HG02610 (cell line): Measurements from ENCODE around the gene FTO.

Source experiments
- ATAC-seq: cut with Tn5 transposase; IDR thresholded peaks from one replicate; pipeline ENCODE4 v1.9.1; 2021; ENCODE audit warnings: mild to moderate bottlenecking, moderate library complexity; ENCODE audit not compliant: unreplicated experiment

The FTO gene

DNA sequence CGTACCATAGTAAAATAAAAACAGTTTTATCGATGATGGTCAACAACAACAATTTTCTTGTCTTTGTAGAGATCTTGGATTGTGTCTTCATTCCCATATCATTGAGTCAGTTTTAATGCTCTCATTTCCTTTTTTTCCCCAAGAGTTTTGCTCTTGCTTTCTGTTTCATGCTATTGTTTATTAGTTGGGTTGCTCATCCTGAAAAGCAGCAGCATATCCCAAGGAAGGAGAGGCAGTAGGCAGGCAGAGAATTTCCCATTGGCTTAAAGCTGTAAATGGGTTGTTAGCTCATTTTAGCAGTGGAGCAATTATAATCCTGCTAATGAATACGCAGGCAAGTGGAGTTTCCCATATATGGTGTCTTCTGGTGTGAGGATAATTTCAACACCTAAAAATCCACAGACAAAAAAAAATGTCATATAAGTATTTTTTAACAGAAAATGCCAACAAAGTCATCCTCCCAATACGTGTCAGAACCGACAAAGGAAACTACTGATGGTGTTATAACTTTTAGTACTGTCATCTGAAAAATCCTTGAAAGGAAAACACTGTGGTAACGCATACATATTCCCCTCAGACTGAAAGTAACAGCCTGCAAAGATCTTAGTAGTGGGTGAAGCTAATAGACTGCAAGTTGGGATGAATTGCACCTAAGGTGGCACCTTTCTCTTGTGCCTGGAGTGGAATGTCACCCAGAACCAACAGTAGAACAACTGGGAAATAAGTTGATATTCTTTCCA is 218.3 kb downstream of the FTO start:
- ATAC-seq = no peak

DNA sequence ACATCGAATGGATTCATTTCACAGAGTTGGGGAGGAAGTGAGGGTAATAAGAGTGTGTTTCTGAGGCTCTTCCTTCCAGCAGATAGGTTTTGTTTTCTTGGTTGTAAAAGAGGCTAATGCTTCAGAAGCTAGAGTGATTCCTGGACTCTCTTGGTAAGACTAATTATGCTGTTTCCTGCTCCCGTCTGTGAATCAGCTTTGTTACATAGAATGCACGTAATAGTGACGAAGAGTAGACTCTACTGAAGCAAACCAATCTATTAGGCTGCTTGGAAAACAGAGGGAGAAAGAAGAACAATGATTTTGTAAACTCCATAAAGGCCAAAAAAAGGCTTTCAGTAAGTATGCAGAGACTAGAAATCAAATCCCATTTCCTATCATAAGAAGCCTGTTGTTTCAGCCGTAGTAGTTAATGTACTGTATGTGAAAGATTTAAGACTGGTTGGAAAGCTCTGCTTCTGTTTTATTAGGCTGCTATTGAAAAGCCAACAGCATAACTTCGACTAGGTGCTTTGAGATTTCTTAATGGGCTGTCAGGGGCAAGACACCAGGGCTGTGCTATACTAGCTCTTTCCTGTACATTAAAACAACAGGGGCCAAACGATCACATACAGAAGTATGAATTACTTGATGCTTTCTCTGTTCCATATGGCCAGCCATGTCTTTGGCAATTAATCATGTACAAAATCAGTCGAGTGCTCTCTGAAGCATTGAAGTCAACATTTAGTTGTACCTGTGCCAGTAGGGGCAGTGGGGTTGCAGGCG is 219.0 kb downstream of the FTO start:
- no peak for ATAC-seq

DNA sequence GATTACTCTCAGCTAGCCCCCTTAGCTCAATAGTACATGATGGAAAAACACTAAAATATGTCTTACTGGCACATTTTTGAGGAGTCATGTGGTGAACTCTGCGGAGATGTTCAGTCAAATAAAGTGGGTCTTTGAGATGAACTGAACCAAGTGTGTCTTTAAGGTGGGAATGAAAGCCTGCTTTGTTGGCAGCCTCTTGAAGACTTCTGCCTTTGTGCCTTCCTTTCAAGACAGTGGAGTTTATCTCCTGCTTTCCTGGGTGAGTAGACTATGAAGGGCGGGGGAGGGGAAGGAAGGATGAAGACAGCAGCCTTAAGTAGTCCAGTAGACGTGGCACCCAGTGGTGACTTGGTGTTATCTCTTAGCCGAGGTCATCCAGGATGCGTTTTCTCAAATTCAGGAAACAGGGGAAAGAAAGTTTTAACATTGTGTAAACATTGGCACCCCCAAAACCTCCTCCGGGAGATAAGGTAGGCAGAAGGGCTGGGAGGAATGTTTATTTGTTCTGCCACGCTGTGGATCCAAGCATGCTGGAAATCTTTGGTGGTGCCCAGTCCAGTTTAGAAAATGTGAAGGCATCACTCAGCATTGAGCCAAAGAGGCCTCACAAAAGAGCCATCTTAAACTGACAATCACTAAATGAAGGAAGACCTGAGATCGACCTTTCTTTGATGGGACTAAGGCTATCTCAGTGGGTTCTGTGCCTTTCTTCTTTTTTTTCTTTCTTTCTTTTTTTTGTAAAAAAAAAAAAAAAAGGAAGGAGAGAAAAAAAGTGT is 220.6 kb downstream of the FTO start:
- ATAC-seq = no peak

DNA sequence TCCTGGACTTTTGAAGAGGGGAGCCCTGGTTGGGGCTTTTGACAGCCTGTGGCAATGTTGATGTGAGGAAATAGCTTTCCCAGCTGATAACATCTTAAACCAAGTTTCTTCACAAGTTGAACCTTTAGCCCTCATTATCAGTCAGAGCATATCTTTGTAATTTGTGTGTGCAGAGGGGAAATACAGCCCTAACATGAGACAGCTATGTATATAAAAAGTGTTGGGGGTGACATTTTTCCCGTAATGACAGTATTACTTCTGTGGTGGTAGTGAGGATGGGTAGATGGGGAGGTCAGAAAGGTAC is 221.1 kb downstream of the FTO start:
- ATAC-seq = no peak

DNA sequence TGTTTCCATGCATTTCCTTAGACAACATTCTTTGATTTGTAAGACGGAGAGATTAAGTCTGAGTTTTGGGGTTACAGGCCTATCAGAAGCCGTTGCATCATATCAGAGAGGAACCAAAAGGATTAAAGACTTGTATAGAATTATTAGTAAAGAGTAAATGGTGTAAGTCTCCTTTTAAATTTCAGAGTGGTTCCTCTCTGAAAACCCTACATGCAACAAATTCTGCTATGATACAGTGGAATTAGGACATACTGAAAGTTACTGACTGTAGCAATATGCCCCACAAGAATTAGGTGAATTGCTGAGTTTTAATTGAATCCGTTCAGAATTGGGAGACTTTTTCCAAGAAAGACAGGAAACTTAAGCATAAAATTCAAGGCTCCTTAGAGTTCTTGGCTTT is 221.6 kb downstream of the FTO start:
- no peak for ATAC-seq

DNA sequence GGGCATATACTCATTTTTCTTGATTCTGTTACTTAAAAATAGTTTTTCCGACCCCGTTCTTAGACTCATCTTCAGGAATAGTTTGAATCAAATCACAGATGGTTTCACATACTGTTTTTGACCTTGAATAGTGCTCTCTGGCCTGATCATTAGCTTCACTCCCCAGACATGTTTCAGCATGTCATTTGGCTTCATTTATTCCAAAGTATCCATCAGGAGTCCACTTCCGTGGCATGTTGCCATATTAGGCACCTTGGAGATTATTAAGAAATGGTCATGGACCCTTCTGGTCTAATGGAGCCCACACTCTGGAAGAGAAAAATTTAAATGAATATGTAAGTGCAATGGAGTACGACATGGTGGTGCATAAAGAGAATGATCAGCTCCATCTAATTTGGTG is 222.3 kb downstream of the FTO start:
- no peak for ATAC-seq

DNA sequence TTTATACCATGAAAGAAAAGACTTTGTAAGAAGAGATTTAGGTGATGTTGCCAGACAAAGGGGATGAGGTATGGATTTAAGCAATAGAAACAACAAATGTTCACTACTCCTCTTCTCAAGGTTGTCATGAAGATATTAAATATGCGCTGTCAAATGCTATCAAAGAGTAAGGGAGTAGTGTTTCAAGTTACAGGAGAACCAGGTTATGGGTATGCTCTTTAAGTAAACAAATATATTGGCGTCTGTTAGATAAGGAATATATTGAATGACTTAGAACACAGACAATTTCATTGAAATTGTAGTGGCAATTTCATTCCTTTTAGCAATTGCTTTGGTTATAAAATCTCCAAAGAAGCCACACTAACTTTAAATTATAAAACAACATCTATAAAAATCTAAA is 229.0 kb downstream of the FTO start:
- no peak for ATAC-seq

DNA sequence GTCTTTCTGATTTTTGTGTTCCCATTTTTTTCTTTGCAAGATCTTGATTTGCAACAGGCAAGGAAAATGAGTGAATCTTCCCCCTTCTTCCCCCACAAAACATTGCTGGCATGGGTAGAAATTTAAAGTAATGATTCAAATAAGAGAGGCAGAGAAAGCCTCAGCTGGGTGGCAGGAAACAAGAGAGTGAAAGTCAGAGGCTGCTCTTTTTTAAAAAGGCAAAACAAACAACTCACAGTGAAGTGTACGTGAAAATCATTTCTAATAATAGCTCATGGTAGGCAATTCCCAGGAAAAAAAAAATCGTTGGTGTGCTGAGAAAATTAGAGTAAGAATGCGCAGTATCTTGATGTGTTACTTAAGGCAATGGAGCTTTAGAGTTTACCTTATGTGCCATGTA is 229.5 kb downstream of the FTO start:
- no peak for ATAC-seq

DNA sequence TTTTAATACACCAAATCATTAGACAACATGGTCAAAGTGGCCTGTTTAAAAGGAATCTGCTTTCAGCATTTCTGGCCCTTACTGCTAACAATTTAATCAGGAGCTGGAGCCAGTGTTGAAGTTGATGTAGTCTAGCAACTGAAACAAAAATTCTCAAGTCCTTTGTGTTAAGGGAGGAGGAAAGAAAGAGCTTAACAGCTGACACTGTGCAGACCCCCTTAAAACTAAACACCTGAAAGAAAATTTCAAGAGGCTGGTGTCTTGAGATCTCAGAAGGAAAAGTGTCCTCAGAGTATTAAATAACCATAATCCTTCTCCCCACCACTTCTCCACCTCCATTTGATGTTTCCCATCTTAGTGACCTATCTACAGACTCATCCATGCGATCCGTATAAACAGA is 232.1 kb downstream of the FTO start:
- ATAC-seq = no peak

DNA sequence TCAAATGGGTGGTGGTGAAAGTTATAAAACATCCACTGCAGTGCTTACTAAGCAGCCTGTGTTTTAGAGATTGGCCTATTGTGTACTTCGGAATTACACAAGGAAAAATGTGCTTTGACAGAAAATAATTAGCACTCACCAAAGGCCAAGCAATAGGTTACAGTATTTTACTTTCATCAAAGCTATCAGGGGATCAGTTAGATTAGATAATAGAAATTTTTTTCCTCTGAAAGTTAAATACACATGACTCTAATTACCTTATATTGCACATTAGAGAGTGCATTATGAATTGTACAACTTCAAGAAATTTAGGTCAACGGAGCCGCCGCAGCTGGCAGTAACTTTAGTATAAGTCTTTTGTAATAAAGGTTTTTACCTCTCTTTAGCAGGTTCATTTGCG is 232.6 kb downstream of the FTO start:
- ATAC-seq = no peak

DNA sequence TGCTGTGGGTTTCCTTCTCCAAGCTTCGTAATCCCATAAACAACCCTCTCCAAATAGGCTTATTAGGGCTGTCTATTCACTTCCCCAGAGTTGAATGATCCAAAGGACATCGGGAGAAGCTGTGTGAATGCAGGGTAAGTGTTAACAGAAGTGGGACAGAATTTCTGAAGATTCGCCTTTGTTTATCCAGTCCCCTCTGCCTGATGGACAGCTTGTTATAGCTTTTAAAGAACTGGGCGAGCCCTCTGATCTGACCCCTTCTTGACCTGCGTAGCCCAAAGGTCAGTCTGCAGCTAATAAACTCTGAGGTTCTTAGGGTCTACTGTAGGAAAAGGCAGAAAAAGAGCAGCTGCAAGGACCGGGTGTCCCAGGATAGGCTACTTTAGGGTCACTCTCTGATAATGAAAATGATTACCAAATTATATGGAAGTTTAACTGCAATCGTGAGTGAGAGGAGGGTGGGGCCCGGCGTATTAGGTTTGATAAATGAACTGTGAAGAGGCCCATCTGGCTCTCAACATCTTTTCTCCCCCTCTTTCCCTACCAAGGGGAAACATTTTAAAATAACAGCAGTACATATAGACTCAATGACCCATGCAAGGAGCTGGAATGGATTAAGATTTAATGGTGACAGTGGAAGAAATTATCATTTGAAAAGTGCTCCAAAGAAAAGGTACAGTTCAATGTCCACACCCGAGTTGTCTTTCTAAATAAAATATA is 233.4 kb downstream of the FTO start:
- ATAC-seq = no peak

DNA sequence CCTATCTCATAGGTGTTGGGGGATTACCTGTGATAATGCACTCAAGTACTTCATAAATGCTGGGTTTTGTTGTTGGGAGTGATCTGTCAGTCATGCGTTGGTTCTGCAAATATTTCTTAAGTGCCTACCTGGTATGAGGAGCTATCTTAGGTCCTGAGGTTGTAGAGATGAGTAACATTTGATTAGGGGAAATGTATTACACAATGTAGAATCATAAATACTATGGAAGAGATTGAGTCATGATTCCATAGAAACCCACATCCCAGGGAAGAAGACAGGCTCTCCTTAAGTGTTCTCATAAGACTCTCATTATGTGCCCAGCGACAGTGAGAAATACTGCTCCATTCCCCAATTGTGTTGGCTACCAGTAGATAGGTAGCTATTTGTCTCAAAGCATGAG is 240.1 kb downstream of the FTO start:
- no peak for ATAC-seq

DNA sequence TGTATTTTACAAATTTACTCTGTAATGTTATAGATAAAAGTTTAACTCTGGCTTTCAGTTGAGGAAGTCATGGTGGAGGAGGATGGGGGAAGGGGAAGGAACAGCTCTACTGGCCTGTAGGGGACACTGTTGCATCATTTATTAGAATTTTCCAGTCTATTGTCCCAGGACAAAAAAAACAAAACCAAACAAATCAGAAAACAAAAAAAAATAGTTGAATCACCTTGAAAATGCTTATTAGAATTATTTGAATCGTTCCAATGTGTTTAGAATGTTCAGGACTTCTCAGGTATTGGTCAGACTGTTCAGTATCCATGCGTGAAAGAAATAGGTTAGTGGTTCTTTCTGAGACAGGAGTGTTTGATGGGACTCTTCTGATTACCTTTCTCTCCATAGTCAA is 242.0 kb downstream of the FTO start:
- ATAC-seq = no peak

DNA sequence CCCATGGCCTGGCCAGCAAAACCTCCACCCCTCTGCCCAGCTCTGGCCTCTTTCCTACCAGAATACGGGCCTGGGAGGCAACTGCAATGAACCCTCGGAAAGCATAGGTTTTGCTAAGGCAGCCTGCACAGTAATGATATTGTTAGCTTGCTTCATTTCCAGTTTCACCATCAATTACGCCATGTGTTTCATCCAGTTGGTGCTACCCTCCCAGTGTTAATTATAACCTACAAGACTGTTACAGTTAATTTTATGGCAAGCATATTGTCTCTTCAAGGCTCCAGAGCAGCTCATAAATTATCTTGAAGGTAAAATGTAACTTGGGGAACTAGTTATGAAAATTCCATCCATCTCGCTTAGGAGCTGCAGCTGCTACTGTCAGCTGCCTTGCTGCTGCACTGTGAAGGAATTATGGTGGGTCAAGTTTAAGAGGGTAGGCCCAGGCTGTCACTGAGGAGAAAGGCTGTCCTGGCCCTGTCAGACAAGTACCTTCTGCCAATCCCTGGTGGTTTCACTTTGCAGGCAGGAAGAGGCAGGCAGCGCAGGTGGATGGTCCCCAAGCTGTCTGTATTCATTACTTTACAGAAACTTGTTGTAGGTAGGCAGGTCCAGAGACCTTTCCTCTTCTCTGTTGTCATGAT is 242.9 kb downstream of the FTO start:
- ATAC-seq = no peak

DNA sequence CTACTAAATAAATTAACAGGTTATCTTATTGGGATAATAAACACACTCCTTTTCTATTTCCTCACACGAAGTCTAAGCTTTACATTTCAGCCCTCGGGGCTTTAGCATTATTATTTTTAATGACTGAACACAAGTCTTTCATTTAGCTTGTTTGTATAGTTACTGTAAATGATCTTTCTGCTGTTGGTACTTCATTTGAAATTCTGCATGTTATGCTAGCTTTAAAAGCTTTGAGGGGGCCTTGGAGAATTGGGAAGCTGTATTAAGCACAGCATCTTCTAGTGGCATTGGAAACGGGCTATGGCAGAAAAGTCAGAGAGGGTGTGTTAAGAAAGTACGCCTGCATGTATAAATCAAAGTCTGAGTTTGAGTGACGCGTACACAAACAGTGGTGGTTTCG is 243.7 kb downstream of the FTO start:
- no peak for ATAC-seq

DNA sequence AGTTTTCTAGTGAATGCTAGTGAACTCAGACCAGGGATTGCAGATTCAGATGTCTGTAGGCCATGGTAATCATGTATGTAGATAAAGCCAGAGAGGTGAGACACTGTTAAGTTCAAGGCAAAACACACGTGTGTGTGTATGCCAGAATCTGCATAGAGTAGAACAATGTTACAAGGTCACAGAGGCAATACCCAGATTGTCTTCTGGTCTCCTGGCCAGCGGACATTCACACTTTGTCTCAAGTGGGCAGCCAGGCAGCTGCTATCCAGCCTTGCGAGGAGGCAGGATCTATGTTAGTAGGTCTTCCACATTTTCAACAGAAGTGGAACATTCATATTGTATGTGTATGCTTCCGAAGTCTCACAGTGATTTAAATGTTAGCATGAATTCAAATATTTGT is 244.4 kb downstream of the FTO start:
- ATAC-seq = no peak

DNA sequence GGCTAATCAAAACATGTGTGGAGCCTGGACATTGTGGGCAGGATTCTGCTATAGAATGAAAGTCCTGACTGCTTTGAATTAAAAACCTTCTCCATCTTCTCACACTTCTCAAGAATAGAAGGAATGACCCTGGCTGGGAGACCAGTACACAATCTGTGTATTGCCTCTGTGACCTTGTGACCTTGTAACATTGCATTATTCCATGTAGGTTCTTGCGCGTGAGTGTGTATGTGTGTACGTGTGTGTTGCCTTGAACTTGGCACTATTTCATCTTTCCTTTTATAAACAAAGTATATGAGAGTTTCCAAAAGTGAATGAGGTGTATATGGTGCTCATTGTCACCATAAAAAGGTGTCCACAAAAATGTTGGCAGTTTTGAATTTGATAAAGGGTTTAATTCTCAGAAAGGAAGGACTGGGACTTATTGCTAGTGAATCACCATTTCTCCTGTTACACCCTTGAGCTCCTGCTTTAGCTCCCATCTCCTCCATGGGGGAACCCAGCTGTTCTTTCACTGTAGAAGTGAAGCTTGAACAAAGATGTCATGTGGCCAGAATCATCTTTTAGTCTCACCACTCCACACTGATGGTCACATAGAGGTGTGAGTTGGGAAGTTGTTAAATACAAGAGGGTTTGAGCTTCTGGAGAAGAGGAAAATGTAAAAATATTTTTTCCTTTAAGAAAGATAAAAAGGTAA is 244.9 kb downstream of the FTO start:
- no peak for ATAC-seq

DNA sequence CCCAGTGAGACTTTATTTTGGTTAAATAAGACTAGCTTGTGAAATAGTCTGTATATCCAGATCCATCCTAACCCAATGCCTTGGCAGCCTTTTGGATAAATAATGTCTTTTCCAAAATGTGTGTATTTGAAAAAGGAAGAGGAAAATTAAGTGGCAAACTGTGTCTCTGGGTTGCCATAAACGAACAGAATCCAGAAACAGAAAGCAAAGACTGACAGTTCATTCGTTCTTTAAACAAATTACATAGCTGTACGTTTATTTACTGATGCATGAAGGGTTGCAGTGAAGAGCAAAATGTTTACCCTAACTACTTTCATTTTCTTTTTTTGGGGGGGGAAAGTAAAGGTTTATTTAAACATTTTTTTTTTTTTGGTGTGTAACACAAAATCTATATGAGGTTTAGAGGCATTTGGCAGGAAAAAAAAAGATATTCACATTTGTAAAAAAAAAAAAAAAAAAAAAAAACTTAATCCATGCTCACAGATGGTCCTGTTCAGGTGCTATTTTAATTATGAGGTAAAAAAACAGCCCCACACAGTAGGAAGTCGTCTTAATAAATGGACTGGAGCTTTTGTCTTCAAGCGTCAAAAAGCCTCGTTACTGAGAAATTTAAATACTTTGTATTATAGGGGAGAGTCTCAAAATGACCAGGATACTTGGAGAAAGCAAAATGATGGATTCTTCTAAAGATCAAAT is 245.9 kb downstream of the FTO start:
- peak; percentile 54 for ATAC-seq

DNA sequence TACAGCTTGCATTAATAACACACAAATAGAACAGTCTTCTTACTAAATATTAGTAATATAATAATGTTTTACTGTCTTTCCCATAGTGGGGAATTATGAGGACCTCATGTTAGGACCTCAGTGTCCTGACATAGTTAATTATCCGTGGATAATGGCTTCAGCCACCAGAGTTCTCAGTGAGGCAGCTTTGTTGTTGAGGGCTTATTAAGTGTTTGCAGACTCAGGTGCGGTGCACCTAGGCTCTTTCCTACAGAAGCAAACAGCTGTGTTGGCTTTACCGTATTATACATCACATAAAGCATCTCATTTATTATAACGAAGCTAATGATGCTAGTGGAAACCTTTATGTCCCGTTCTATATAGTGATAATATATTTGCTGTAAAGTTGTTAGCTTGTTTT is 246.7 kb downstream of the FTO start:
- ATAC-seq = no peak
